H9 (cell line): Measurements from ENCODE around the gene TMEM244. TPM values are rescaled to one million over a fixed set of nuclear protein-coding genes. Genes with fewer than 3 reads are reported as not detected.

Source experiments
- DNase-seq: peaks from one replicate; pipeline ENCODE4 v3.0.0-alpha.2; 2017
- H2AFZ ChIP-seq: one replicate; pipeline ENCODE4 v1.6.1; 2013; ENCODE audit warnings: mild to moderate bottlenecking, low read length, control low read depth, moderate library complexity
- H2AK5ac ChIP-seq: 2 replicates; pipeline ENCODE4 v1.6.1; 2013; ENCODE audit warnings: low read length, control low read depth, mixed read lengths; ENCODE audit not compliant: insufficient read length
- H2BK120ac ChIP-seq: one replicate; pipeline ENCODE4 v1.6.1; 2013; ENCODE audit warnings: low read depth, mild to moderate bottlenecking, low read length, control low read depth, inconsistent platforms; ENCODE audit not compliant: poor library complexity, severe bottlenecking
- H2BK12ac ChIP-seq: 2 replicates; pipeline ENCODE4 v1.6.1; 2013; ENCODE audit warnings: low read length, control low read depth, mixed read lengths, low read depth; ENCODE audit not compliant: insufficient read length
- H2BK15ac ChIP-seq: 2 replicates; pipeline ENCODE4 v1.6.1; 2013; ENCODE audit warnings: low read depth, low read length, control low read depth
- H2BK20ac ChIP-seq: one replicate; pipeline ENCODE4 v1.6.1; 2013; ENCODE audit warnings: low read depth, mild to moderate bottlenecking, low read length, control low read depth, inconsistent platforms; ENCODE audit not compliant: poor library complexity, severe bottlenecking
- H2BK5ac ChIP-seq: 2 replicates; pipeline ENCODE4 v1.6.1; 2013; ENCODE audit warnings: low read length, control low read depth, mixed read lengths; ENCODE audit not compliant: insufficient read length
- H3K14ac ChIP-seq: 2 replicates; pipeline ENCODE4 v1.6.1; 2013; ENCODE audit warnings: low read length, control low read depth; ENCODE audit not compliant: insufficient read depth
- H3K18ac ChIP-seq: 2 replicates; pipeline ENCODE4 v1.6.1; 2013; ENCODE audit warnings: low read depth, mild to moderate bottlenecking, mixed read lengths, low read length, control low read depth; ENCODE audit not compliant: insufficient read length
- H3K23ac ChIP-seq: 2 replicates; pipeline ENCODE4 v1.6.1; 2013; ENCODE audit warnings: low read length, control low read depth, mixed read lengths, low read depth; ENCODE audit not compliant: insufficient read length
- H3K23me2 ChIP-seq: 2 replicates; pipeline ENCODE4 v1.6.1; 2013; ENCODE audit warnings: low read depth, mild to moderate bottlenecking, mixed read lengths, low read length, control low read depth; ENCODE audit not compliant: insufficient read length, poor library complexity, severe bottlenecking
- H3K27ac ChIP-seq: 2 replicates; pipeline ENCODE4 v1.5.1; 2013; ENCODE audit warnings: low read length, control low read depth, mixed read lengths, low read depth; ENCODE audit not compliant: insufficient read length
- H3K27me3 ChIP-seq: 2 replicates; pipeline ENCODE4 v1.6.1; 2013; ENCODE audit warnings: low read length, control low read depth, inconsistent platforms; ENCODE audit not compliant: insufficient read depth
- H3K4ac ChIP-seq: 2 replicates; pipeline ENCODE4 v1.6.1; 2013; ENCODE audit warnings: low read depth, mild to moderate bottlenecking, control low read depth, inconsistent platforms, low read length, moderate library complexity
- H3K4me1 ChIP-seq: 2 replicates; pipeline ENCODE4 v1.6.1; 2013; ENCODE audit warnings: low read length, control low read depth, inconsistent platforms; ENCODE audit not compliant: insufficient read depth
- H3K4me2 ChIP-seq: 2 replicates; pipeline ENCODE4 v1.6.1; 2013; ENCODE audit warnings: low read length, control low read depth, mixed read lengths; ENCODE audit not compliant: insufficient read length, insufficient read depth
- H3K56ac ChIP-seq: 2 replicates; pipeline ENCODE4 v1.6.1; 2013; ENCODE audit warnings: low read depth, mild to moderate bottlenecking, mixed read lengths, low read length, control low read depth; ENCODE audit not compliant: insufficient read length
- H3K79me1 ChIP-seq: 2 replicates; pipeline ENCODE4 v1.6.1; 2013; ENCODE audit warnings: low read depth, mild to moderate bottlenecking, moderate library complexity, low read length, control low read depth, inconsistent platforms; ENCODE audit not compliant: insufficient read depth, poor library complexity, severe bottlenecking
- H3K79me2 ChIP-seq: 2 replicates; pipeline ENCODE4 v1.6.1; 2013; ENCODE audit warnings: low read length, control low read depth, inconsistent platforms; ENCODE audit not compliant: insufficient read depth
- H3K9ac ChIP-seq: 2 replicates; pipeline ENCODE4 v1.6.1; 2013; ENCODE audit warnings: low read length, control low read depth, mixed read lengths; ENCODE audit not compliant: insufficient read length; ENCODE audit errors: extremely low read depth
- H3K9me3 ChIP-seq: one replicate; pipeline ENCODE4 v1.6.1; 2013; ENCODE audit warnings: low read depth, low read length, inconsistent platforms; ENCODE audit not compliant: control insufficient read depth
- H3T11ph ChIP-seq: one replicate; pipeline ENCODE4 v1.6.1; 2013; ENCODE audit warnings: mild to moderate bottlenecking, low read length, control low read depth, inconsistent platforms
- H4K20me1 ChIP-seq: one replicate; pipeline ENCODE4 v1.6.1; 2013; ENCODE audit not compliant: control insufficient read depth, insufficient read length, insufficient read depth
- H4K5ac ChIP-seq: 2 replicates; pipeline ENCODE4 v1.6.1; 2013; ENCODE audit warnings: low read depth, mild to moderate bottlenecking, mixed read lengths, low read length, control low read depth; ENCODE audit not compliant: insufficient read length
- H4K8ac ChIP-seq: replicated peaks from 2 replicates; pipeline ENCODE4 v1.6.1; 2013; ENCODE audit warnings: low read length, control low read depth, mixed read lengths, low read depth; ENCODE audit not compliant: insufficient read length
- H4K91ac ChIP-seq: 2 replicates; pipeline ENCODE4 v1.6.1; 2013; ENCODE audit warnings: low read depth, mild to moderate bottlenecking, moderate library complexity, mixed read lengths, low read length, control low read depth; ENCODE audit not compliant: insufficient read length
- H3K27ac Mint-ChIP-seq, 3 experiments: 2 replicates in 2 of 3; 3 replicates in 1 of 3; pipeline ENCODE4 v1.8.0; 2020 to 2021; ENCODE audit warnings: mixed read lengths in 3 of 3, mild to moderate bottlenecking in 1 of 3, moderate library complexity in 1 of 3
- H3K27me3 Mint-ChIP-seq: 2 replicates; pipeline ENCODE4 v1.8.0; 2021; ENCODE audit warnings: low read depth, mild to moderate bottlenecking, moderate library complexity, mixed read lengths
- H3K36me3 Mint-ChIP-seq, 3 experiments: 2 replicates in 2 of 3; 3 replicates in 1 of 3; pipeline ENCODE4 v1.8.0; 2020 to 2021; ENCODE audit warnings: low read depth in 3 of 3, mixed read lengths in 3 of 3; ENCODE audit not compliant: insufficient read depth in 1 of 3
- H3K4me1 Mint-ChIP-seq, 2 experiments: 2 replicates each; pipeline ENCODE4 v1.8.0; 2020; ENCODE audit warnings: mixed read lengths in 2 of 2
- H3K4me3 Mint-ChIP-seq, 2 experiments: 2 replicates in 1 of 2; 3 replicates in 1 of 2; pipeline ENCODE4 v1.8.0; 2020 to 2021; ENCODE audit warnings: mild to moderate bottlenecking in 2 of 2, mixed read lengths in 2 of 2, moderate library complexity in 1 of 2
- H3K9me3 Mint-ChIP-seq, 2 experiments: 2 replicates in 1 of 2; 3 replicates in 1 of 2; pipeline ENCODE4 v1.8.0; 2020; ENCODE audit warnings: mild to moderate bottlenecking in 2 of 2, mixed read lengths in 2 of 2, moderate library complexity in 1 of 2
- total RNA-seq: library from RNA; stranded (reverse); gene quantifications from 2 replicates; pipeline ENCODE4 v1.2.1, GENCODE V29; 2021
- TF ChIP-seq, protein P1 (sequence below): fragments of 200-600 bp; sonication (generic); conservative IDR thresholded peaks from 3 replicates; pipeline ENCODE4 v1.8.0; 2021; ENCODE audit warnings: antibody characterized with exemption, mild to moderate bottlenecking

The TMEM244 gene
- total RNA-seq, 1 experiment from 2014 or later = not detected

DNA sequence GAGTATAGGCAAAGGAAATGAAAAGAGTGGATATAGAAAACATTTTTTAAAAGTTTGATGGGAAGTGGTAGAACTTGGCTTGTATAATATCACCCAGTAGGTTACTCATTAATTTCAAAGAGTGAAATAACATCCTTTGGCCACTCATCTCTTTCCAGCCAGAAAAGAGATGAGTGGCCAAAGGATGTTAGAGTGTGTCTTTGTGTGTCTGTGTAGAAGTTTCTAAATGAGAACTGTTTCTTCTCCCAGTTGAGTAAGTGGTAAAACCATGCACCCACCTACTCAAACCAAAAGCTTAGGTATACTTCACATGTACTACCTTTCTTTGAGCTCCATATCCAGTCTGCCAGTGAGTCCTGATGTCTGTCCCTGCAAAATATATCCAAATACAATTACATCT lies 47.7 kb upstream of the TMEM244 start:
- H3K14ac ChIP-seq = no peak overlapping the region
- no peak overlapping the region for H4K91ac ChIP-seq
- H3K79me2 ChIP-seq = no peaks in the 10 kb centered on the region
- no peaks in the 10 kb centered on the region for H3K9me3 ChIP-seq
- no peak overlapping the region for H2AK5ac ChIP-seq
- H2AFZ ChIP-seq = no peak overlapping the region
- H2BK15ac ChIP-seq = no peak overlapping the region
- no peak overlapping the region for H3K9ac ChIP-seq
- Mint-ChIP-seq H3K4me3 (no peak overlapping the region; a peak in 1 of 5 replicates), H3K9me3 (no peaks in the 10 kb centered on the region), H3K4me1 (peaks cover 0 to 11% of the 10 kb centered on the region in 2 experiments; a peak in 1 of 4 replicates), H3K27me3 (no peaks in the 10 kb centered on the region), H3K36me3 (no peaks in the 10 kb centered on the region), H3K27ac (no peak overlapping the region)
- H4K8ac ChIP-seq = no peak overlapping the region
- no peak overlapping the region for H3K27ac ChIP-seq
- no peak overlapping the region for H2BK20ac ChIP-seq
- no peak overlapping the region for H3K4me2 ChIP-seq
- H3K18ac ChIP-seq = no peak overlapping the region
- TF ChIP-seq, protein P1, sequence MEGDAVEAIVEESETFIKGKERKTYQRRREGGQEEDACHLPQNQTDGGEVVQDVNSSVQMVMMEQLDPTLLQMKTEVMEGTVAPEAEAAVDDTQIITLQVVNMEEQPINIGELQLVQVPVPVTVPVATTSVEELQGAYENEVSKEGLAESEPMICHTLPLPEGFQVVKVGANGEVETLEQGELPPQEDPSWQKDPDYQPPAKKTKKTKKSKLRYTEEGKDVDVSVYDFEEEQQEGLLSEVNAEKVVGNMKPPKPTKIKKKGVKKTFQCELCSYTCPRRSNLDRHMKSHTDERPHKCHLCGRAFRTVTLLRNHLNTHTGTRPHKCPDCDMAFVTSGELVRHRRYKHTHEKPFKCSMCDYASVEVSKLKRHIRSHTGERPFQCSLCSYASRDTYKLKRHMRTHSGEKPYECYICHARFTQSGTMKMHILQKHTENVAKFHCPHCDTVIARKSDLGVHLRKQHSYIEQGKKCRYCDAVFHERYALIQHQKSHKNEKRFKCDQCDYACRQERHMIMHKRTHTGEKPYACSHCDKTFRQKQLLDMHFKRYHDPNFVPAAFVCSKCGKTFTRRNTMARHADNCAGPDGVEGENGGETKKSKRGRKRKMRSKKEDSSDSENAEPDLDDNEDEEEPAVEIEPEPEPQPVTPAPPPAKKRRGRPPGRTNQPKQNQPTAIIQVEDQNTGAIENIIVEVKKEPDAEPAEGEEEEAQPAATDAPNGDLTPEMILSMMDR = no peak
- no peak overlapping the region for H2BK5ac ChIP-seq
- no peak overlapping the region for H3K56ac ChIP-seq
- no peaks in the 10 kb centered on the region for H3K23me2 ChIP-seq
- H4K5ac ChIP-seq = no peak overlapping the region
- H2BK120ac ChIP-seq = no peak overlapping the region
- H3K4ac ChIP-seq = no peak overlapping the region
- DNase-seq = no peak
- H3K4me1 ChIP-seq = no peaks in the 10 kb centered on the region
- no peak overlapping the region for H2BK12ac ChIP-seq
- no peak overlapping the region for H3T11ph ChIP-seq
- no peaks in the 10 kb centered on the region for H4K20me1 ChIP-seq
- H3K27me3 ChIP-seq = no peaks in the 10 kb centered on the region
- no peaks in the 10 kb centered on the region for H3K79me1 ChIP-seq
- no peak overlapping the region for H3K23ac ChIP-seq
